ENCODE measurements around the gene TFDP2. TPM values are rescaled to one million over a fixed set of nuclear protein-coding genes. Genes with fewer than 3 reads are reported as not detected.

Gene TFDP2
- total RNA-seq, 3 donors from 2014 or later (not counting 1 experiment from before 2014, with no cell fraction given): 134 to 154 (median 142) TPM

DNA sequence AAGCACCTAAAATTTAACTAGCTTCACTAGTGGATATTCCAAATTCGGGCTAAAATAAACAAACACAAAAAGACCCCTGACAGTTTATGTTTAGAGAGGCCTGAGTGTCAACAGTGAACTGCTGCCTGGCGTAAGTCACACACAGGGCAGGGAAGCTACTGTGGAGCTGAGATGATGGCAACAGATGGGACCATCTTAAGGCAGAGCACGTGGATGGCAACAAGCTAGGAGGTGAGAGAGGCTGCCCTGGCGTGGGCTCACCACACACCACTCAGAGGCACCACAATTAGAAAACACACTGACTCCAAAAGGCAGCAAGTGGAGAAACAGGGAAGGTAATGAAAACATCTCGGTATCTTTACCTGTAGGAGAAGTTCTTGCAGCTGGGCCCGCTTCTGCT lies 179.6 kb downstream of the TFDP2 start:
- TF ChIP-seq, protein P1, sequence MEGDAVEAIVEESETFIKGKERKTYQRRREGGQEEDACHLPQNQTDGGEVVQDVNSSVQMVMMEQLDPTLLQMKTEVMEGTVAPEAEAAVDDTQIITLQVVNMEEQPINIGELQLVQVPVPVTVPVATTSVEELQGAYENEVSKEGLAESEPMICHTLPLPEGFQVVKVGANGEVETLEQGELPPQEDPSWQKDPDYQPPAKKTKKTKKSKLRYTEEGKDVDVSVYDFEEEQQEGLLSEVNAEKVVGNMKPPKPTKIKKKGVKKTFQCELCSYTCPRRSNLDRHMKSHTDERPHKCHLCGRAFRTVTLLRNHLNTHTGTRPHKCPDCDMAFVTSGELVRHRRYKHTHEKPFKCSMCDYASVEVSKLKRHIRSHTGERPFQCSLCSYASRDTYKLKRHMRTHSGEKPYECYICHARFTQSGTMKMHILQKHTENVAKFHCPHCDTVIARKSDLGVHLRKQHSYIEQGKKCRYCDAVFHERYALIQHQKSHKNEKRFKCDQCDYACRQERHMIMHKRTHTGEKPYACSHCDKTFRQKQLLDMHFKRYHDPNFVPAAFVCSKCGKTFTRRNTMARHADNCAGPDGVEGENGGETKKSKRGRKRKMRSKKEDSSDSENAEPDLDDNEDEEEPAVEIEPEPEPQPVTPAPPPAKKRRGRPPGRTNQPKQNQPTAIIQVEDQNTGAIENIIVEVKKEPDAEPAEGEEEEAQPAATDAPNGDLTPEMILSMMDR (IDR thresholded peaks at IDR 0.05): no peak
- H3K27ac Mint-ChIP-seq: peak overlapping the region; percentile 22 to 34
- Histone ChIP-seq H3K36me3 (ENCODE audit: control insufficient read depth, insufficient read depth, low read length) (peaks cover 8% of the 10 kb centered on the region), H3K4me1 (ENCODE audit: control insufficient read depth, insufficient read depth, low read length) (no peaks in the 10 kb centered on the region), H3K27me3 (ENCODE audit: control insufficient read depth, insufficient read depth, low read length) (no peaks in the 10 kb centered on the region), H3K27ac (ENCODE audit: low read length) (no peak overlapping the region), H3K4me3 (ENCODE audit: low read length) (no peak overlapping the region), H3K9me3 (ENCODE audit: control insufficient read depth, insufficient read depth, low read length) (no peaks in the 10 kb centered on the region)
- ATAC-seq (no peak), DNase-seq (no peak)
- H3K27me3 Mint-ChIP-seq (ENCODE audit: low read depth in 2 of 2): no peaks in the 10 kb centered on the region
- no peaks in the 10 kb centered on the region for H3K9me3 Mint-ChIP-seq
- no peaks in the 10 kb centered on the region for H3K4me1 Mint-ChIP-seq
- H3K36me3 Mint-ChIP-seq: no peaks in the 10 kb centered on the region
- no peak overlapping the region for H3K4me3 Mint-ChIP-seq
- intact Hi-C loops (cut with micrococcal nuclease): no loop called here
- 98% methylated on average over 3 of the region's 6 CpGs for WGBS (ENCODE audit: insufficient coverage)

DNA sequence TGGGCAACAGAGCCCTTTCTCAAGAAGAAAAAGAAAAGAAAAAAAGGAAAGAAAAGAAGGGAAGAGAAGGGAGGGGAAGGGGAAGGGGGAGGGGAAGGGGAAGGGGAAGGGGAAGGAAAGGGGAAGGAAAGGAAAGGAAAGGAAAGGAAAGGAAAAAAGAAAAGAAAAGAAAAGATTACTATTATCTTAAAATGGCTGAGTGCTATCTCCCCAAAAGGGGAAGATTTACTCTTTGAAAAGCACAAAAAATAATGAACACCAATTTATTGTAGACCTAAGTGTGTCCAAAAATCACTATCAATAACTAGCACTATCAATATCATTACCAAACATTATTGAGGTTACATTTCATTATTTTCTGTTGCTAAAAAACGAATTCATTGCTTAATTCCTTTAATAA lies 183.9 kb downstream of the TFDP2 start:
- no peaks in the 10 kb centered on the region for H3K27me3 ChIP-seq (ENCODE audit: control insufficient read depth, insufficient read depth, low read length)
- WGBS (ENCODE audit: insufficient coverage): no CpG with 5 or more reads among the region's 1 CpG

DNA sequence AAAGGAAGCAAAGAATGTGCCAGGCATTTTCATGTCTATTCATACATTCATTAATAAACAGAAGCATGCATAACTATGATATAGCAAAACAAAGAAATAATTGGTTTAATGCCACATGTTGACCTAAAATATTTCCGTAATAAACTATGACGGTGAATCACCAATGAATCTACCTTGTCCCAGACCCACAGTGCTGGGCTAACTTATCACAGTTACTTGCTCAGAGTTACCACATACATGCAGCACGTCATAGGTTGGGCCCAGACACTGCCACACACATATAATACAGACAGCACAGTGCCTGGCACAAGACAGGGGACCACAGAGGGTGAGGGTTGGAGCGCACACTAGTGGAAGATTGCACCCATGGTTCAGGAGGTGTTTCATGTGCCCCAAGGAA lies 186.0 kb downstream of the TFDP2 start:
- H3K4me1 ChIP-seq (ENCODE audit: control insufficient read depth, insufficient read depth, low read length): no peaks in the 10 kb centered on the region
- H3K4me3 Mint-ChIP-seq: no peak overlapping the region
- H3K4me3 ChIP-seq (ENCODE audit: low read length): no peak overlapping the region
- peaks cover 5 to 6% of the 10 kb centered on the region in 2 donors for H3K4me1 Mint-ChIP-seq
- H3K9me3 Mint-ChIP-seq: no peaks in the 10 kb centered on the region
- H3K36me3 ChIP-seq (ENCODE audit: control insufficient read depth, insufficient read depth, low read length): peaks cover 21% of the 10 kb centered on the region
- H3K9me3 ChIP-seq (ENCODE audit: control insufficient read depth, insufficient read depth, low read length): no peaks in the 10 kb centered on the region
- no peak for ATAC-seq
- TF ChIP-seq, protein P1 (IDR thresholded peaks at IDR 0.05): no peak
- H3K36me3 Mint-ChIP-seq: no peaks in the 10 kb centered on the region
- intact Hi-C loops (cut with micrococcal nuclease): no loop called here
- H3K27me3 ChIP-seq (ENCODE audit: control insufficient read depth, insufficient read depth, low read length): no peaks in the 10 kb centered on the region
- 92% methylated on average over 4 of the region's 4 CpGs for WGBS (ENCODE audit: insufficient coverage)
- H3K27ac ChIP-seq (ENCODE audit: low read length): no peak overlapping the region
- H3K27ac Mint-ChIP-seq: peak overlapping the region in 1 of 2 donors; percentile 46
- DNase-seq: no peak
- no peaks in the 10 kb centered on the region for H3K27me3 Mint-ChIP-seq (ENCODE audit: low read depth in 2 of 2)

More for the DNA sequence above, 183.9 kb downstream of the TFDP2 start:
- Mint-ChIP-seq H3K27ac (peak overlapping the region; percentile 38 to 46), H3K4me1 (peaks cover 5 to 6% of the 10 kb centered on the region in 2 donors), H3K27me3 (ENCODE audit: low read depth in 2 of 2) (no peaks in the 10 kb centered on the region), H3K9me3 (no peaks in the 10 kb centered on the region), H3K4me3 (no peak overlapping the region), H3K36me3 (no peaks in the 10 kb centered on the region)
- TF ChIP-seq, protein P1 (IDR thresholded peaks at IDR 0.05): no peak
- H3K9me3 ChIP-seq (ENCODE audit: control insufficient read depth, insufficient read depth, low read length): no peaks in the 10 kb centered on the region
- intact Hi-C loops (cut with micrococcal nuclease): no loop called here
- no peak overlapping the region for H3K27ac ChIP-seq (ENCODE audit: low read length)
- ATAC-seq (no peak), DNase-seq (no peak)
- no peaks in the 10 kb centered on the region for H3K4me1 ChIP-seq (ENCODE audit: control insufficient read depth, insufficient read depth, low read length)
- no peak overlapping the region for H3K4me3 ChIP-seq (ENCODE audit: low read length)
- peaks cover 17% of the 10 kb centered on the region for H3K36me3 ChIP-seq (ENCODE audit: control insufficient read depth, insufficient read depth, low read length)

DNA sequence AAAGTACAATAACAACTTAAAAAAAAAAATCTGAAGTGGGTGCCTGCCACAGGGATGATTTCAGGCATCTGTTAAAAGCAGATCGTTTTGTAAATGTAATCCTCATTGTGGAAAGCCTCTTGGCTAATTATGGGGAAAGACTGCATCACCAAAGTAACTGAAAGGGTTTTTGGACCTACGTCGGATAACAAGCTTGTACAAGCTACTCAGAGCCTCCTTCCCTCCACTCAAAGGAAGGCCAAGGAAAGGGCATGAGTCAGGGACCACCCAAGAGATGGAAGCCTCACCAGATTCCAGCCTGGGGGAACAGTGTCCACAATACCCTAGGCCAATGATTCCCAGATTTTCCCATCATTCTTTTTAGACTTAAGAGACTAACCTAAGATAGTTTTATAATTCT lies 188.6 kb downstream of the TFDP2 start:
- 98% methylated on average over 3 of the region's 3 CpGs for WGBS (ENCODE audit: insufficient coverage)
- Mint-ChIP-seq H3K27me3 (ENCODE audit: low read depth in 2 of 2) (no peaks in the 10 kb centered on the region), H3K4me3 (no peak overlapping the region), H3K36me3 (no peaks in the 10 kb centered on the region), H3K9me3 (no peaks in the 10 kb centered on the region), H3K4me1 (peaks cover 5 to 6% of the 10 kb centered on the region in 2 donors), H3K27ac (no peak overlapping the region)
- no peaks in the 10 kb centered on the region for H3K4me1 ChIP-seq (ENCODE audit: control insufficient read depth, insufficient read depth, low read length)
- TF ChIP-seq, protein P1 (IDR thresholded peaks at IDR 0.05): no peak
- peaks cover 30% of the 10 kb centered on the region for H3K36me3 ChIP-seq (ENCODE audit: control insufficient read depth, insufficient read depth, low read length)
- no peak overlapping the region for H3K27ac ChIP-seq (ENCODE audit: low read length)
- ATAC-seq (no peak), DNase-seq (no peak)
- no peaks in the 10 kb centered on the region for H3K27me3 ChIP-seq (ENCODE audit: control insufficient read depth, insufficient read depth, low read length)
- no peak overlapping the region for H3K4me3 ChIP-seq (ENCODE audit: low read length)
- intact Hi-C loops (cut with micrococcal nuclease): no loop called here
- no peaks in the 10 kb centered on the region for H3K9me3 ChIP-seq (ENCODE audit: control insufficient read depth, insufficient read depth, low read length)
